Measurements from ENCODE around the gene SMIM24.

DNA sequence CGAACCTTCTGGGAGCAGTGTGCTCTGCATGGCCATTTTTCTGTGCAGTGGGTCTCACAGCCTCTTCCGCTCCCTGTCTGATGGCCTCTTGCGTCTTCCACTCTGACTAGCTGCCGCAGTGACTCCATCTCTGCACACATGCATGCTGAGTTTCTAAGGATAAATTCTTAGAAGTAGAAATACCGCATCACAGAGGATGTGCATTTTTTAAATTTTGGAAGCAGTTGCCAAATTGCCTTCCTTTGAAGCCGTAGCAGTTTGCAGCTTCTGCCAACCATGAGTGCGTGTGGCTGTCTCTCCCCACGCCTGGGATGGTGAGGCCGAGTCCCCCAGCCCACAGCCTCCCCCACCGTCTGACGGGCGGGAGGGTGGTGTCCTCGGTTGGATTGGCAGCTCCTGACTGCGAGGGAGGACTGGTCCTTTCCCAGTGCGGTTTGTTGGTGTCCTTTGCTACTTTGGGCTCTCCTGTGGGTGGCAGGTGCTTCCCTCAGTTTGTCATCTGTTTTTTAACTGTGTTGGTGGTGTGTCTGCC, 35.6 kb upstream of the SMIM24 start:
- no peak for TF ChIP-seq POLR2A (IDR thresholded peaks at IDR 0.05)
- TF ChIP-seq, protein P1, sequence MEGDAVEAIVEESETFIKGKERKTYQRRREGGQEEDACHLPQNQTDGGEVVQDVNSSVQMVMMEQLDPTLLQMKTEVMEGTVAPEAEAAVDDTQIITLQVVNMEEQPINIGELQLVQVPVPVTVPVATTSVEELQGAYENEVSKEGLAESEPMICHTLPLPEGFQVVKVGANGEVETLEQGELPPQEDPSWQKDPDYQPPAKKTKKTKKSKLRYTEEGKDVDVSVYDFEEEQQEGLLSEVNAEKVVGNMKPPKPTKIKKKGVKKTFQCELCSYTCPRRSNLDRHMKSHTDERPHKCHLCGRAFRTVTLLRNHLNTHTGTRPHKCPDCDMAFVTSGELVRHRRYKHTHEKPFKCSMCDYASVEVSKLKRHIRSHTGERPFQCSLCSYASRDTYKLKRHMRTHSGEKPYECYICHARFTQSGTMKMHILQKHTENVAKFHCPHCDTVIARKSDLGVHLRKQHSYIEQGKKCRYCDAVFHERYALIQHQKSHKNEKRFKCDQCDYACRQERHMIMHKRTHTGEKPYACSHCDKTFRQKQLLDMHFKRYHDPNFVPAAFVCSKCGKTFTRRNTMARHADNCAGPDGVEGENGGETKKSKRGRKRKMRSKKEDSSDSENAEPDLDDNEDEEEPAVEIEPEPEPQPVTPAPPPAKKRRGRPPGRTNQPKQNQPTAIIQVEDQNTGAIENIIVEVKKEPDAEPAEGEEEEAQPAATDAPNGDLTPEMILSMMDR (IDR thresholded peaks at IDR 0.05) = no peak

All from transverse colon (tissue), 3 donors.